K562 (cell line): ENCODE results near the gene COMMD4. TPM values are rescaled to one million over a fixed set of nuclear protein-coding genes. Genes with fewer than 3 reads are reported as not detected.

Experiments used
- COPS2 ChIP-seq: fragments of 450-650 bp; conservative IDR thresholded peaks from 2 replicates; pipeline ENCODE4 v1.6.1; 2016; ENCODE audit warnings: mild to moderate bottlenecking, moderate library complexity
- EHMT2 ChIP-seq: fragments of 450-650 bp; IDR thresholded peaks from 2 replicates; pipeline ENCODE4 v1.6.1; 2018; ENCODE audit warnings: antibody characterized with exemption
- ERF ChIP-seq: fragments of 450-650 bp; formaldehyde crosslinking; IDR thresholded peaks from 2 replicates; pipeline ENCODE4 v1.4.0; 2020; ENCODE audit warnings: mild to moderate bottlenecking, mixed read lengths
- FOS ChIP-seq: IDR thresholded peaks from 3 replicates; pipeline ENCODE4 v1.6.1; 2011; ENCODE audit not compliant: insufficient read length; ENCODE audit errors: extremely low read depth
- HDAC6 ChIP-seq: IDR thresholded peaks from 2 replicates; pipeline ENCODE4 v1.6.1; 2012; ENCODE audit warnings: low read depth, mild to moderate bottlenecking, control low read depth, inconsistent platforms, low read length, moderate library complexity
- KDM4B ChIP-seq, 2 experiments: fragments of 450-650 bp in 1 of 2; sonication (generic) in 1 of 2; IDR thresholded peaks; 2 replicates each; pipeline ENCODE4 v1.6.1; 2016 to 2017; ENCODE audit warnings: borderline replicate concordance in 2 of 2, antibody characterized with exemption in 1 of 2, low read depth in 1 of 2, mild to moderate bottlenecking in 1 of 2
- MAFF ChIP-seq: IDR thresholded peaks from 2 replicates; pipeline ENCODE4 v1.6.1; 2012; ENCODE audit warnings: low read length, improper control_type of control experiment
- SIN3B ChIP-seq: fragments of 450-650 bp; IDR thresholded peaks from 2 replicates; pipeline ENCODE4 v1.6.1; 2017; ENCODE audit warnings: low read depth, mild to moderate bottlenecking, moderate library complexity
- STAT5A ChIP-seq: IDR thresholded peaks from 2 replicates; pipeline ENCODE4 v1.6.1; 2012; ENCODE audit warnings: low read length, inconsistent platforms, borderline replicate concordance
- XRCC4 ChIP-seq: IDR thresholded peaks from one replicate; pipeline ENCODE4 v1.6.1; 2011; ENCODE audit not compliant: insufficient read depth, insufficient read length; ENCODE audit errors: extremely low read depth
- ZBED1 ChIP-seq: IDR thresholded peaks from 2 replicates; pipeline ENCODE4 v1.6.1; 2014
- ZFP36 ChIP-seq: fragments of 150-350 bp; IDR thresholded peaks from 2 replicates; pipeline ENCODE4 v1.6.1; 2018; ENCODE audit warnings: low read length, low read depth; ENCODE audit not compliant: partially characterized antibody
- ZNF146 ChIP-seq: IDR thresholded peaks from one replicate; pipeline ENCODE4 v1.6.1; 2018; ENCODE audit warnings: missing compliant biosample characterization; ENCODE audit not compliant: unreplicated experiment
- ZNF551 ChIP-seq: fragments of 250-450 bp; sonication (Bioruptor Pico); IDR thresholded peaks from 2 replicates; pipeline ENCODE4 v1.5.0; 2021; ENCODE audit warnings: mild to moderate bottlenecking, moderate library complexity
- polyA plus RNA-seq, 8 experiments: library from polyadenylated mRNA; depleted of rRNA in 4 of 8; stranded (reverse) in 5 of 8; unstranded in 3 of 8; fragments of >200 nt; fragmentation: Nextera tagmentation in 2 of 8; fragmentation: Illumina TruSeq in 1 of 8; extraction: Ambion mirVana in 2 of 8; extraction: Trizol in 1 of 8; gene quantifications; 2 replicates each; pipeline versions ENCODE4 v1.2.1 to v1.2.3, GENCODE V29; 2011 to 2014; ENCODE audit warnings: inconsistent platforms in 1 of 8, missing spikeins in 1 of 8
- total RNA-seq, 7 experiments: library from RNA; depleted of rRNA in 6 of 7; stranded (reverse); fragments of >200 nt in 6 of 7; fragmentation: Illumina TruSeq in 2 of 7; extraction: Trizol in 2 of 7; gene quantifications; 2 replicates each; pipeline versions ENCODE4 v1.2.1 to v1.2.3, GENCODE V29; 2011 to 2021; ENCODE audit warnings: low replicate concordance in 1 of 7
- TF ChIP-seq, protein P1 (sequence below): fragments of 250-450 bp; sonication (Bioruptor Pico); IDR thresholded peaks from 2 replicates; pipeline ENCODE4 v1.5.0; 2021; ENCODE audit warnings: mild to moderate bottlenecking, moderate library complexity
- TF ChIP-seq, protein P2 (sequence below), 3 experiments: fragments of 200-800 bp in 1 of 3; fragments of 250-450 bp in 1 of 3; fragments of 450-650 bp in 1 of 3; sonication (Bioruptor Pico) in 1 of 3; sonication (Bioruptor generic) in 1 of 3; formaldehyde crosslinking in 1 of 3; IDR thresholded peaks; 2 replicates each; pipeline versions ENCODE4 v1.6.1 to v1.8.0; 2016 to 2022; ENCODE audit warnings: mild to moderate bottlenecking in 2 of 3, missing genetic modification characterization in 2 of 3, missing compliant biosample characterization in 1 of 3, moderate library complexity in 1 of 3
- TF ChIP-seq, protein P3 (sequence below): IDR thresholded peaks from 3 replicates; pipeline ENCODE4 v1.6.1; 2011; ENCODE audit warnings: borderline replicate concordance, mild to moderate bottlenecking; ENCODE audit not compliant: insufficient read length, insufficient read depth
- TF ChIP-seq, protein P4 (sequence below), 2 experiments: fragments of 450-650 bp; IDR thresholded peaks; 2 replicates each; pipeline ENCODE4 v1.6.1; 2016

COMMD4 gene
- total and polyA plus RNA-seq, 9 of the 15 experiments (the other 6 are each of a cell fraction or from before 2014, with no cell fraction given): 20.4 to 140 (median 63.9) TPM

DNA sequence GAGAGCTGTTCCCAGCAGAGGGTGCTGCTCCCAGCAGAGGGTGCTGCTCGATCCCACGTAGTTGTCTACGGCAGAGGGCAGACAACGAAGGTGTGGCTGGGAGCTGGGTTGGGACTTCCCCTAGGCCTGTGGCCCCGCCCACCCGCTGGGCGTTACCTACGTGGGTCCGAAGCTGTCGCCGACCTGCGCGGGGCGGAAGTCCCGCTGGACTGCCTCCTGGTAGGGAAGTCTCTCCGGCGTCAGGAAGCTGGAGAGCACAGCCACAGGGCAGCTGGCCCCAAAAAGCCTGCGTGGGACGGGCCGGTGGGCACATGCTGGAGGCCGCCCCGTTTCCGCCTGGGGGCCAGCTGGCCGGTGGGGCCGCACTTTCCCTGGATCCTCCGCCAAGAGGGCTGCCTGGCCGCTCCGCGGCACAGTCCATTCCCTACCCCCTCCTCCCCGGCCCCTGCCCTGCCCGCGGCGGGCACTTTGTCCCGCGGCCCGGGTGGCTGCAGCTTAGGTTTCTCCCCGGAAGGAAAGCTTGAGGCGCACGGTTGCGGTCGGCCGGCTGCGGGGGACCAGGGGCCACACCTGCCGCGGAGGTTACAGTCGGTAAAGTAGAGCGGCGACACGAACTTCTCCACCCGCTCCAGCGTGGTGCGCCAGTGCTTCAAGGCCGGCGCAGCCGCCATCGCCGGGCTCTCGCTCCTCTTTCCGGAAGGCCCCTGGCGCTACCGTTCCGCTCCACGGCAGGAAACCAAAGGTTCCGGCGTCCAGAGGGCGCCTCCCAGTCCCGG, 32.2 kb downstream of the COMMD4 start, which contains the start of gene MAN2C1 (continued):
- TF ChIP-seq, protein P1, sequence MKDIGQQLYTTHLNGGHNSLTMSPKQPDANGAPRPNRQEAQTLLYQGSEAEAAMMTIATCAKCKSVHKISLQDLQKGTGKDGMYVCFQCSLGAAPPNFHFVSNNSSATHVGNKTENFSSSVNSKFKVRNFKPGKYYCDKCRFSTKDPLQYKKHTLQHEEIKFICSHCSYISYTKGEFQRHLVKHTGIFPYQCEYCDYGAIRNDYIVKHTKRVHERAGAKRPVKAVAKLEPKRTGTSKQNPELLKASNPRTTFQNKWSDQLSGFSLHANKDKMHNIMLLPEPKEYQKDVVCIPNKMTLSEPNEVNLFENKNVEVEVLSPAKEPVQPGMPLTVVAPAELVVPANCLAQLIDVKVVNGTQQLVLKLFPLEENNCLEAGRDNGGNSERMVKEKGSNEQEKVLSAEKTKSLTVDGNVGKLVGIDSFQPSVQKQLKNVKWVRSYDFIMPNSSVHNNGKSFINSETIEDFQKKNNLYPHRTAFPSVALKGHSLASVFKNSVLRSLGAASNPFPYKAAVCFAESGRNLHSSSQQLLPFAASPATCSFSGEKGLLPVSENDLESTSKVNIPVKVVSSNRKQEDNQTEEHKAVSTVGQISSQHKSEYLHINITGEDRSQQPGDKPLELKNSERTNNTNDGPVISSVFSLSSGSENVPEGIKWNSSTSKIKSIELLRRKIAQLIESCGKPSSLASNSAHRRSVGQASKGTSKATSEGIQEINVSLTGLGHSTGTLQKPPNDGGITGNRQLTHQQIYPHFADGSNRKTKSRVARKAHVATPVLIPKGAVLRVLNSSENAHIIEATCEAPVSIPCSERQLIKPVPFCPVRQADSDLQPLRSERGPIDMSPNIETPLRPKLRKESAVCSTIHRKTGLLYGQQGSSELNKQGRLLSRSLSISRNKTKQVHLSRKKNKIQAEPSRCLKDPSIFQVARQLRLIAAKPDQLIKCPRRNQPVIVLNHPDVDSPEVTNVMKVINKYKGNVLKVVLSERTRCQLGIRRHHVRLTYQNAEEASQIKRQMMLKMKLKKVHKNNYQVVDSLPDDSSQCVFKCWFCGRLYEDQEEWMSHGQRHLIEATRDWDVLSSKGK (CRISPR knock-in tag): no peak
- TF ChIP-seq, protein P2, sequence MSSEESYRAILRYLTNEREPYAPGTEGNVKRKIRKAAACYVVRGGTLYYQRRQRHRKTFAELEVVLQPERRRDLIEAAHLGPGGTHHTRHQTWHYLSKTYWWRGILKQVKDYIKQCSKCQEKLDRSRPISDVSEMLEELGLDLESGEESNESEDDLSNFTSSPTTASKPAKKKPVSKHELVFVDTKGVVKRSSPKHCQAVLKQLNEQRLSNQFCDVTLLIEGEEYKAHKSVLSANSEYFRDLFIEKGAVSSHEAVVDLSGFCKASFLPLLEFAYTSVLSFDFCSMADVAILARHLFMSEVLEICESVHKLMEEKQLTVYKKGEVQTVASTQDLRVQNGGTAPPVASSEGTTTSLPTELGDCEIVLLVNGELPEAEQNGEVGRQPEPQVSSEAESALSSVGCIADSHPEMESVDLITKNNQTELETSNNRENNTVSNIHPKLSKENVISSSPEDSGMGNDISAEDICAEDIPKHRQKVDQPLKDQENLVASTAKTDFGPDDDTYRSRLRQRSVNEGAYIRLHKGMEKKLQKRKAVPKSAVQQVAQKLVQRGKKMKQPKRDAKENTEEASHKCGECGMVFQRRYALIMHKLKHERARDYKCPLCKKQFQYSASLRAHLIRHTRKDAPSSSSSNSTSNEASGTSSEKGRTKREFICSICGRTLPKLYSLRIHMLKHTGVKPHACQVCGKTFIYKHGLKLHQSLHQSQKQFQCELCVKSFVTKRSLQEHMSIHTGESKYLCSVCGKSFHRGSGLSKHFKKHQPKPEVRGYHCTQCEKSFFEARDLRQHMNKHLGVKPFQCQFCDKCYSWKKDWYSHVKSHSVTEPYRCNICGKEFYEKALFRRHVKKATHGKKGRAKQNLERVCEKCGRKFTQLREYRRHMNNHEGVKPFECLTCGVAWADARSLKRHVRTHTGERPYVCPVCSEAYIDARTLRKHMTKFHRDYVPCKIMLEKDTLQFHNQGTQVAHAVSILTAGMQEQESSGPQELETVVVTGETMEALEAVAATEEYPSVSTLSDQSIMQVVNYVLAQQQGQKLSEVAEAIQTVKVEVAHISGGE (CRISPR knock-in tag; IDR thresholded peaks at IDR 0.05): peak; percentile 98 to 99 (median 99)
- TF ChIP-seq SIN3B (peak; percentile 90), MAFF (no peak), EHMT2 (no peak), COPS2 (no peak), KDM4B (IDR thresholded peaks at IDR 0.05; ENCODE audit: borderline replicate concordance in 2 of 2, low read depth in 1 of 2) (peak in 1 of 2 experiments; percentile 90; a peak in 1 of 4 replicates), HDAC6 (no peak), FOS (no peak), XRCC4 (no peak), STAT5A (peak; percentile 19; the same call in 1 of the 2 replicates), ZFP36 (no peak), ERF (CRISPR knock-in tag) (peak; percentile 82; the same call in 1 of the 2 replicates), ZNF551 (CRISPR knock-in tag) (no peak), ZBED1 (peak; percentile 75; the same call in 1 of the 2 replicates), ZNF146 (CRISPR knock-in tag) (no peak)
- TF ChIP-seq, protein P3, sequence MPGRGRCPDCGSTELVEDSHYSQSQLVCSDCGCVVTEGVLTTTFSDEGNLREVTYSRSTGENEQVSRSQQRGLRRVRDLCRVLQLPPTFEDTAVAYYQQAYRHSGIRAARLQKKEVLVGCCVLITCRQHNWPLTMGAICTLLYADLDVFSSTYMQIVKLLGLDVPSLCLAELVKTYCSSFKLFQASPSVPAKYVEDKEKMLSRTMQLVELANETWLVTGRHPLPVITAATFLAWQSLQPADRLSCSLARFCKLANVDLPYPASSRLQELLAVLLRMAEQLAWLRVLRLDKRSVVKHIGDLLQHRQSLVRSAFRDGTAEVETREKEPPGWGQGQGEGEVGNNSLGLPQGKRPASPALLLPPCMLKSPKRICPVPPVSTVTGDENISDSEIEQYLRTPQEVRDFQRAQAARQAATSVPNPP: no peak
- TF ChIP-seq, protein P4, sequence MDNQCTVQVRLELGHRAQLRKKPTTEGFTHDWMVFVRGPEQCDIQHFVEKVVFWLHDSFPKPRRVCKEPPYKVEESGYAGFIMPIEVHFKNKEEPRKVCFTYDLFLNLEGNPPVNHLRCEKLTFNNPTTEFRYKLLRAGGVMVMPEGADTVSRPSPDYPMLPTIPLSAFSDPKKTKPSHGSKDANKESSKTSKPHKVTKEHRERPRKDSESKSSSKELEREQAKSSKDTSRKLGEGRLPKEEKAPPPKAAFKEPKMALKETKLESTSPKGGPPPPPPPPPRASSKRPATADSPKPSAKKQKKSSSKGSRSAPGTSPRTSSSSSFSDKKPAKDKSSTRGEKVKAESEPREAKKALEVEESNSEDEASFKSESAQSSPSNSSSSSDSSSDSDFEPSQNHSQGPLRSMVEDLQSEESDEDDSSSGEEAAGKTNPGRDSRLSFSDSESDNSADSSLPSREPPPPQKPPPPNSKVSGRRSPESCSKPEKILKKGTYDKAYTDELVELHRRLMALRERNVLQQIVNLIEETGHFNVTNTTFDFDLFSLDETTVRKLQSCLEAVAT (IDR thresholded peaks at IDR 0.05): peak in 1 of 2 experiments; percentile 62; a peak in 1 of 4 replicates
